Measurements from ENCODE around the gene MAML2. TPM values are rescaled to one million over a fixed set of nuclear protein-coding genes. Genes with fewer than 3 reads are reported as not detected.

The MAML2 gene
- total RNA-seq, 2 experiments from 2014 or later = 23.4 to 27.2 TPM

DNA sequence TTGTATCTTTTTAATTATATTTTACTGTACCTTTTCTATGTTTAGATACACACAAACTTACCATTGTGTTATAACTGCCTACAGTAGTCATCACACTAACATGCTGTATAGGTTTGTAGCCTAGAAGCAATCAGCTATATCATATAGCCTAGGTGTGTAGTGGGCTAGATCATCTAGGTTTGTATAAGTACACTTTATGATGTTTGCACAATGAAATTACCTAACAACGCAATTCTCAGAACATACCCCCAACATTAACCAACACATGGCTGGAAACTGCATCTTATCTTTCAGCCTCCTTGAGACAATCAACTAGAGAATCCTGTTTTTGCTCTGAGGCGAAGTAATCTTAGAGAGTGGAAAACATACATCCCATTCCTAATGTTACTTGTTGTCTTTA is 358.9 kb downstream of the MAML2 start:
- ChIA-PET CTCF (no interaction called here), POLR2A (no interaction called here)
- H3K4me3 Mint-ChIP-seq = no peak overlapping the region
- H3K4me1 Mint-ChIP-seq = peaks cover 2% of the 10 kb centered on the region
- DNase-seq = no peak
- peaks cover 53% of the 10 kb centered on the region for H3K36me3 Mint-ChIP-seq (ENCODE audit: low read depth)
- H3K27me3 Mint-ChIP-seq = no peaks in the 10 kb centered on the region
- no peak overlapping the region for H3K27ac Mint-ChIP-seq
- no peaks in the 10 kb centered on the region for H3K9me3 Mint-ChIP-seq

DNA sequence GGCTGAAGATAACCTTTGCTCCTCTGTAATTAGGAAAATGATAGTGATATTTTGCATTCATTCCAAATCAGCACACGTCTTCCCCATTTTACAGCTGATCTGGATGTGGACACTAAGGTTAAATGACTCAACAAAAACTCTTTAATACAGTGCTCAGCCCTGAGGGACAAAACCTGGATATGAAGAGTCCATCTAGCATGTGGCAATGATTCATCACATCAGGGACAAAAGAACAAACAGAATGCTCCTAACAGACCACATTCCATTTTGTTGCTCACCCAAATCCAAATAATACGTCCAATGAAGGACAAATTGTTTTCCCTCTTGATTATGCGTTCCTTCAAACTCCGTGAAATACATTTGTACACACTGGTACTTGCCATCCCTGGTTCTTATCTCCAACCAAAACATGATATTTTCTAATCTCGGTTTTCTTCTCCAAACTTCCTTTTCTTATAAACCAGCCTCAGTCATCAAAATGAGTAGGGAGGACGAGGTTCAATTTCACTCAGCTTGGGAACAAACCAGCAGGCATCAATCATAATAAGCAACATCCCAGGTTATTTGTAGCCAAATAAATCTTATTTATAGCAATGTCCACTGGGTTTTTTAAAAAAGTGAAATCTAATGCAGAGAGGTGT is 365.3 kb downstream of the MAML2 start:
- Mint-ChIP-seq H3K4me3 (no peak overlapping the region), H3K4me1 (no peaks in the 10 kb centered on the region), H3K27ac (no peak overlapping the region), H3K36me3 (ENCODE audit: low read depth) (peaks cover 38% of the 10 kb centered on the region), H3K9me3 (no peaks in the 10 kb centered on the region), H3K27me3 (no peaks in the 10 kb centered on the region)
- CTCF ChIA-PET = no interaction called here
- POLR2A ChIA-PET = no interaction called here
- no peak for DNase-seq

DNA sequence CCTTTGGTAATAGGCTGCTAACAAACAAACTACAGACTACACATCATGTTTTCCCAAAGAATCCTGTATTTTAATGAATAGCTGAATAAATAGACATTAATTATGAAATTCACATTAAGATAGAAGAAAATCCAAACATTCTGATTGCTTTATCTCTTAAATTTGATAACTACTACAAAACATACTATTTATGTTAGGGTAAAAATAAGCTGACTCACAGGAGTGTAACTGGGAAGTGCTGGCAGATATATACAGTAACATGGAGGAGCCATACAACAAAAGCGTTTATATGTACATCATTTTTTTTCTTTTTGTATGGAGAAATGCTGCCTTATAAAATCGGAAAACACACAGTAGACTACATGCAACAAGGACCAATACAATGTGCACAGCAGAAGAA is 366.4 kb downstream of the MAML2 start:
- H3K27ac Mint-ChIP-seq = no peak overlapping the region
- no peaks in the 10 kb centered on the region for H3K27me3 Mint-ChIP-seq
- ChIA-PET CTCF (no interaction called here), POLR2A (no interaction called here)
- DNase-seq = no peak
- H3K36me3 Mint-ChIP-seq (ENCODE audit: low read depth) = peaks cover 35% of the 10 kb centered on the region
- H3K4me3 Mint-ChIP-seq = no peak overlapping the region
- H3K4me1 Mint-ChIP-seq = no peaks in the 10 kb centered on the region
- no peaks in the 10 kb centered on the region for H3K9me3 Mint-ChIP-seq

DNA sequence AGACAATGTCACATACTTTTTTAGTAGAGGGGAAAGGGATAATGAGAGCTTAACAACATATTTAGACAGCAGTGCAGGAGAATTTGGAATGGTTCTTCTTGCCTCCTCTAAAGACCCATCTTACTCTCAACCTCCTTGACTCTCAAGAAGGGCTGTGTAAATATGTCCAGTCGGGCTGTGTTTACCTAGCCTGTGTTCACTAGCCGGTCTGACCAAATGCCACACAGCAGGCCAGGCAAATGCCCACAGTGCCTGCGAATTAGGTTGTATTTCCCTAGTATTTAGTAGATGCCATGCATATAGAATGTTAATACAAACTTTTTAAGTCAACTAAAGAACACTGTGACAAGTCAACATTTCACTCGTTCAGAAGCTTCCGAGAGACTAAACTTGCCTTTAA is 367.7 kb downstream of the MAML2 start:
- ChIA-PET POLR2A (no interaction called here), CTCF (interaction anchor here (0.6 kb wide), 1 partner anchor 394 kb away, joined by 4 read pairs; no protein-coding TSS in a partner anchor)
- H3K36me3 Mint-ChIP-seq (ENCODE audit: low read depth) = peaks cover 23% of the 10 kb centered on the region

DNA sequence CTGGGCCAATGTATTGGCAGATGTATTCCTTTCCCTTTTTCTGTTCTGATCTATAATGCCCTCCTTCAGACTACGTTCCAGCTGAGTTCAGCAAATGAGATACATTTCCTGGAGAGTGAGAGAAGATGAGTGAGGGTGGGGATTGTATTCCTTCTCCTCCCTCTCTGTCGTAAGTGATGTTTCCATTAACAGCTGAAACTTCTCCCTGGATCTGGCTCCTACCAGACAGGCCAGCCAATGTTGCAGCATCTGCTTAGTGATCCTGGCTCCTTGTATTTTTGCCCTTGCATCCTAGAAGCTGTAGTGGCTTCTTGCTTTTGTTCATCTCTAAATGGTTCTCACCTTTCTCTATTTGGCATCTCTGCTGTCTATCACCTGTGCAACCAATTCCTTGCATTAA is 370.9 kb downstream of the MAML2 start:
- no peak for DNase-seq
- Mint-ChIP-seq H3K4me1 (no peaks in the 10 kb centered on the region), H3K36me3 (ENCODE audit: low read depth) (no peaks in the 10 kb centered on the region), H3K27ac (no peak overlapping the region), H3K9me3 (no peaks in the 10 kb centered on the region), H3K27me3 (no peaks in the 10 kb centered on the region), H3K4me3 (no peak overlapping the region)
- ChIA-PET POLR2A (no interaction called here), CTCF (interaction anchor here (0.6 to 1.2 kb wide), 3 partner anchors 10 to 125 kb away, joined by 3 to 4 read pairs (median 4); no protein-coding TSS in a partner anchor)

More for the DNA sequence above, 367.7 kb downstream of the MAML2 start:
- Mint-ChIP-seq H3K27me3 (no peaks in the 10 kb centered on the region), H3K27ac (no peak overlapping the region), H3K4me3 (no peak overlapping the region), H3K9me3 (no peaks in the 10 kb centered on the region), H3K4me1 (no peaks in the 10 kb centered on the region)
- no peak for DNase-seq

DNA sequence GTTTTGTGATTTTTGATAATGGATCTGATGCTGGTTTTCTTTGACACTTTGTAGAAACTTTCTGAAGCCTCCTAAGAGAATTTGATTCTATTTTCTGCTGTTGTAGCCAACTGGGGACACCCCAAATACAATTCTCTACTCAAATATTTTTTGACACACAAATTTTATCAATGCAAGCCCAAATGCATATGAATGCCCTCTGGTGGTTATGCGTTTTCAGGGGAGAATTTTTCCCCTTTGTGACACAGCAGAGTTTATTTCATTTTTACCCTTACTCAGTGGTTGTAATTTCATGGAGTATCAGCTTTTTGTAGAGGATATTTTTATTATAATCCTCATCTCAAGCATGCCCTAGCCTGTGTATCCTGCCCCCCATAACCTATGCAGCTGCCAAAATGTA is 374.4 kb downstream of the MAML2 start:
- no peaks in the 10 kb centered on the region for H3K4me1 Mint-ChIP-seq
- no peaks in the 10 kb centered on the region for H3K36me3 Mint-ChIP-seq (ENCODE audit: low read depth)
- no peak overlapping the region for H3K27ac Mint-ChIP-seq
- CTCF ChIA-PET = interaction anchor here (1.1 kb wide), 1 partner anchor 62 kb away, joined by 3 read pairs; no protein-coding TSS in a partner anchor
- H3K9me3 Mint-ChIP-seq = no peaks in the 10 kb centered on the region
- POLR2A ChIA-PET = no interaction called here
- no peak overlapping the region for H3K4me3 Mint-ChIP-seq
- H3K27me3 Mint-ChIP-seq = no peaks in the 10 kb centered on the region
- DNase-seq = no peak

DNA sequence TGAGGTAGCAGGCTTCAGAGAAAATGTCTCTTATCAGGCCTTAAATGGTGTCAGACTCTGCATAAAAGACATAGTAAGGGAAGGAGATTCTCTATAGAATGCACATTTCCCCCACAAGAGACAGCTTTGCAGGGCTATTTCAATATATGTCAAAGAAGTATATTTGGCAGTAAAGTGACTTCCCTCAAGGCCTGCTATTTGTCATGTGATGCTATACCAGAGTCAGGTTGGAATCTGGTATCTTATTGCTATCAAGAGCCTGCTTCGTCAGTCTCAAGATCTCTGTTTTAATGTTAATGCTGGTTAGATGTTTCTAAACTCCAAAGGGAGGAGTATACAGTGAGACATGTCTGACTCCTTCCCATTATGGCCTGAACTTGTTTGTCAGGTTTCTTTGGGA is 378.7 kb downstream of the MAML2 start:
- CTCF ChIA-PET = no interaction called here
- no peaks in the 10 kb centered on the region for H3K4me1 Mint-ChIP-seq
- H3K27ac Mint-ChIP-seq = no peak overlapping the region
- POLR2A ChIA-PET = no interaction called here
- DNase-seq = no peak
- H3K9me3 Mint-ChIP-seq = no peaks in the 10 kb centered on the region
- no peak overlapping the region for H3K4me3 Mint-ChIP-seq
- no peaks in the 10 kb centered on the region for H3K36me3 Mint-ChIP-seq (ENCODE audit: low read depth)
- peaks cover 2% of the 10 kb centered on the region for H3K27me3 Mint-ChIP-seq

DNA sequence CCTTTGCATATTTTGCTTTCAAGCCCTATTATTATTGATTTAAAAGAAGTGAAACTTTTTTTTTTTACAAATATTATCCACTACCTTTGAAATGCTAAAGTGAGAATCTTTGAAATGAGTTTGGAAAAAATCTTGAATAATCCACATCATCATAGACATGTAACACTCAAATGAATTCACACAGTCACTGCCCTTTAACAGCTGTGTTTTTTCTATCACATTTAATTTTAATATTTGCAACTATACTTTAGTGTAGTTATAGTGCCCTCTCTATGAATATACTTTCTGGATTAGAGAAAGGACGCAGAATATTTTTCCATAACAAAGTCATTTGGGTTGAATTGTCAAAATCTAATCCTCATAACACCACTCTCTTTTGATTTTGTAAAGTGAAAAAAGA is 381.2 kb downstream of the MAML2 start:
- no peak for DNase-seq
- H3K27me3 Mint-ChIP-seq = peaks cover 2% of the 10 kb centered on the region
- H3K36me3 Mint-ChIP-seq (ENCODE audit: low read depth) = no peaks in the 10 kb centered on the region
- no peak overlapping the region for H3K27ac Mint-ChIP-seq
- no peaks in the 10 kb centered on the region for H3K4me1 Mint-ChIP-seq
- H3K4me3 Mint-ChIP-seq = no peak overlapping the region
- CTCF ChIA-PET = no interaction called here
- POLR2A ChIA-PET = no interaction called here
- H3K9me3 Mint-ChIP-seq = no peaks in the 10 kb centered on the region

DNA sequence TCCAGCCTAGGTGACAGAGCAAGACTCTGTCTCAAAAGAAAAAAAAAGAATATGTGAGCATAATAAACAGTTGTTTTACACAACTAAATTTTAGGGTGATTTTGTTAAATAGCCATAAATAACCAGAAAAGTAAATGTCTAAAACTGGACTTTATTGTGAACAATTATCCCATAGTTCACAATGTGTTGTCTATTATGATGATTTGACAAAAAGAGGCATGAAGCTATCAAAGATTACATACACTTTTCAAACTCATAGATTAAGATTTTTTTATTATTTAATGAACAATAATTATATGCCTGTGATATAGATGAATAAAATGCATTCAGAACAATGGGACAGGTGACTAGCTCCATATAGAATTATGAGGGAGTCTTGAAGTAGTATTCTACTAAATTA is 392.1 kb downstream of the MAML2 start:
- H3K27me3 Mint-ChIP-seq = no peaks in the 10 kb centered on the region
- H3K36me3 Mint-ChIP-seq (ENCODE audit: low read depth) = no peaks in the 10 kb centered on the region
- CTCF ChIA-PET = no interaction called here
- POLR2A ChIA-PET = interaction anchor here (0.5 kb wide), 1 partner anchor 400 kb away, joined by 3 read pairs; no protein-coding TSS in a partner anchor
- H3K9me3 Mint-ChIP-seq = peaks cover 10% of the 10 kb centered on the region
- no peak overlapping the region for H3K4me3 Mint-ChIP-seq
- H3K4me1 Mint-ChIP-seq = no peaks in the 10 kb centered on the region
- no peak for DNase-seq
- H3K27ac Mint-ChIP-seq = no peak overlapping the region

DNA sequence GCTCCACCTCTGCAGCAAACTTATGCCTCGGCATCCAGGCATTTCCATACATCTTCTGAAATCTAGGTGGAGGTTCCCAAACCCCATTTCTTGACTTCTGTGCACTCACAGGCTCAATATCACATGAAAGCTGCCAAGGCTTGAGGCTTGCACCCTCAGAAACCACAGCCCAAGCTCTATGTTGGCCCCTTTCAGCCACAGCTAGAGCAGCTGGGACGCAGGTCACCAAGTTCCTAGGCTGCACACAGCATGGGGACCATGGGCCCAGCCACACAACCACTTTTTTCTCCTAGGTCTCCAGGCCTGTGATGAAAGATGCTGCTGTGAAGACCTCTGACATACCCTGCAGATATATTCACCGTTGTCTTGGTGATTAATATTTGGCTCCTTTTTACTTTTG is 394.4 kb downstream of the MAML2 start:
- no peak overlapping the region for H3K4me3 Mint-ChIP-seq

DNA sequence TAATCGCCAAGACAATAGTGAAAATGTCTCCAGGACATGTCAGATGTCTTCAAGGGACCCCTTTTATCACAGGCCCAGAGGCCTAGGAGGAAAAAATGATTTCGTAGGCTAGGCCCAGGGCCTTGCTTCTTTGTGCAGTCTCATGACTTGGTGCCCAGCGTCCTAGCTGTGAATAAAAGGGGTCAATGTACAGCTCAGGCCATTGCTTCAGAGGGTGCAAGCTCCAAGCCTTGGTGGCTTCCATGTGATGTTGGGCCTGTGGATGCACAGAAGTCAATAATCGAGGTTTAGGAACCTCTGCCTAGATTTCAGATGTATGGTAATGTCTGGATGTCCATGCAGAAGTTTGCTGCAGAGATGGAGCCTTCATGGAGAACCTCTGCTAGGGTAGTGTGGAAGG is 398.4 kb downstream of the MAML2 start:
- no peak overlapping the region for H3K4me3 Mint-ChIP-seq
- peaks cover 27% of the 10 kb centered on the region for H3K9me3 Mint-ChIP-seq
- H3K36me3 Mint-ChIP-seq (ENCODE audit: low read depth) = peaks cover 5% of the 10 kb centered on the region
- no peaks in the 10 kb centered on the region for H3K27me3 Mint-ChIP-seq
- H3K27ac Mint-ChIP-seq = no peak overlapping the region
- DNase-seq = no peak
- no peaks in the 10 kb centered on the region for H3K4me1 Mint-ChIP-seq
- POLR2A ChIA-PET = no interaction called here
- CTCF ChIA-PET = interaction anchor here (0.6 kb wide), 2 partner anchors 48 to 131 kb away, joined by 4 to 5 read pairs; no protein-coding TSS in a partner anchor

More for the DNA sequence above, 394.4 kb downstream of the MAML2 start:
- H3K9me3 Mint-ChIP-seq = peaks cover 24% of the 10 kb centered on the region
- no peak for DNase-seq
- POLR2A ChIA-PET = no interaction called here
- H3K27me3 Mint-ChIP-seq = no peaks in the 10 kb centered on the region
- no peak overlapping the region for H3K27ac Mint-ChIP-seq
- peaks cover 5% of the 10 kb centered on the region for H3K36me3 Mint-ChIP-seq (ENCODE audit: low read depth)
- CTCF ChIA-PET = no interaction called here
- H3K4me1 Mint-ChIP-seq = no peaks in the 10 kb centered on the region

DNA sequence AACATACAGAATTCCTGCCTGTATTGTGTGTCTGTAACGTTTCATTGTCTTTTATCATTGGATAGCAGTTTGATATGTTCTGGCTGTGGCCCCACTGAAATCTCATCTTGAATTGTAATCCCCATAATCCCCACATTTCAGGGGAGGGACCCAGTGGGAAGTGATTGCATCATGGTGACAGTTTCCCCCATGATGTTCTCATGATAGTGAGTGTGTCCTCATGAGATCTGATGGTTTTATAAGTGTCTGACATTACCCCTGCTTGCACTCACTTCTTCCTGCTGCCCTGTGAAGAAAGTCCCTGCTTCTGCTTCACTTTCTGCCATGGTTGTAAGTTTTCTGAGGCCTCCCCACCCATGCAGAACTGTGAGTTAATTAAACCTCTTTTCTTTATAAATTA is 399.4 kb downstream of the MAML2 start:
- Mint-ChIP-seq H3K36me3 (ENCODE audit: low read depth) (peaks cover 5% of the 10 kb centered on the region), H3K27ac (no peak overlapping the region), H3K9me3 (peaks cover 22% of the 10 kb centered on the region), H3K4me1 (no peaks in the 10 kb centered on the region), H3K27me3 (no peaks in the 10 kb centered on the region), H3K4me3 (no peak overlapping the region)
- POLR2A ChIA-PET = no interaction called here
- CTCF ChIA-PET = no interaction called here
- no peak for DNase-seq

DNA sequence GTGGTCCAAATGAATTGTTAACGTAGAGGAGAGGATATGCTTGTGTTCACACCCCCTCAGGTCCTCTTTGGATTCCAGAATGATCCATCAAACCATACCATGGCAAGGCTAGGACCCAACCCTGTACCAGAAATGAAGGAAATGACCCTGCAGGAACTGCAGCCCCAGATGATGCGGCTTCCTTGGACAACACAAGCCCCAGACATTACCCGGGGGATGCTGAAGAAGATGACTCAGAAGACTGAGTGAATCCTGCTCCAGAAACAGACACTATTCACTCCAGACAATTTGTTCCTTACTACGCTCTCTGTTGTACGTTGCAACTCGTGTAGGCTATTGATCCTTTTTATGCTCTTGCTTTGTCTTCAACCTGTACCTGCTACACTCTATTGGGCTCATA is 403.9 kb downstream of the MAML2 start:
- H3K27ac Mint-ChIP-seq = no peak overlapping the region
- H3K36me3 Mint-ChIP-seq (ENCODE audit: low read depth) = peaks cover 3% of the 10 kb centered on the region
- no peaks in the 10 kb centered on the region for H3K4me1 Mint-ChIP-seq
- H3K27me3 Mint-ChIP-seq = no peaks in the 10 kb centered on the region
- peaks cover 8% of the 10 kb centered on the region for H3K9me3 Mint-ChIP-seq
- ChIA-PET CTCF (no interaction called here), POLR2A (no interaction called here)
- DNase-seq = no peak
- H3K4me3 Mint-ChIP-seq = no peak overlapping the region

DNA sequence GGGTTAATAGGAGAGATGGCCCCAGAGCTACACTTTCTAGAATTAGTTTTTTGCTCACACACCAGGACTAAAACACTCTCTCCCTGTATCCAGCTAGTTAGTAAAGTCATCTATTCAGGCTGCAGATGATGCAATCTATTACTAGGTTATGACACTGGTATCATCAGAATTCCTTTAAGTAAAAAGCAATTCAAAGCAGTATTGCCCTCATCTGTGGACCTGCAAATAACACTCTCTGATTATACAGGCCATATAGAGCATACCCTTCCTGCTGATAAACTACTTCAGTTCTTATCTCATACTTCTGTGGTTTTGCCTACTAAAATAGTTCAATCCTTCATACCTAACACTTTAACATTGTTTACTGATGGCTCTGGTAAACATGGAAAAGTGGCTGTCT is 405.6 kb downstream of the MAML2 start:
- CTCF ChIA-PET = interaction anchor here (0.5 to 1.0 kb wide), 2 partner anchors 9 to 457 kb away, joined by 3 to 6 read pairs; no protein-coding TSS in a partner anchor
- Mint-ChIP-seq H3K36me3 (ENCODE audit: low read depth) (no peaks in the 10 kb centered on the region), H3K27ac (no peak overlapping the region), H3K4me3 (no peak overlapping the region), H3K9me3 (no peaks in the 10 kb centered on the region), H3K4me1 (no peaks in the 10 kb centered on the region), H3K27me3 (no peaks in the 10 kb centered on the region)
- DNase-seq = no peak
- POLR2A ChIA-PET = no interaction called here

Data from activated CD4-positive, alpha-beta T cell treated with anti-CD3 and anti-CD28 coated beads, Interleukin-2, amount 10 ng/mL, durations not matched to agents 7 days and 5 days (primary cell).